IPS-NIHi7 (cell line): ENCODE measurements around the gene HMGCLL1.

Experiments used
- DNase-seq: peaks from one replicate; pipeline ENCODE4 v3.0.0; 2012; ENCODE audit warnings: mixed read lengths; ENCODE audit errors: extremely low spot score

The HMGCLL1 gene

DNA sequence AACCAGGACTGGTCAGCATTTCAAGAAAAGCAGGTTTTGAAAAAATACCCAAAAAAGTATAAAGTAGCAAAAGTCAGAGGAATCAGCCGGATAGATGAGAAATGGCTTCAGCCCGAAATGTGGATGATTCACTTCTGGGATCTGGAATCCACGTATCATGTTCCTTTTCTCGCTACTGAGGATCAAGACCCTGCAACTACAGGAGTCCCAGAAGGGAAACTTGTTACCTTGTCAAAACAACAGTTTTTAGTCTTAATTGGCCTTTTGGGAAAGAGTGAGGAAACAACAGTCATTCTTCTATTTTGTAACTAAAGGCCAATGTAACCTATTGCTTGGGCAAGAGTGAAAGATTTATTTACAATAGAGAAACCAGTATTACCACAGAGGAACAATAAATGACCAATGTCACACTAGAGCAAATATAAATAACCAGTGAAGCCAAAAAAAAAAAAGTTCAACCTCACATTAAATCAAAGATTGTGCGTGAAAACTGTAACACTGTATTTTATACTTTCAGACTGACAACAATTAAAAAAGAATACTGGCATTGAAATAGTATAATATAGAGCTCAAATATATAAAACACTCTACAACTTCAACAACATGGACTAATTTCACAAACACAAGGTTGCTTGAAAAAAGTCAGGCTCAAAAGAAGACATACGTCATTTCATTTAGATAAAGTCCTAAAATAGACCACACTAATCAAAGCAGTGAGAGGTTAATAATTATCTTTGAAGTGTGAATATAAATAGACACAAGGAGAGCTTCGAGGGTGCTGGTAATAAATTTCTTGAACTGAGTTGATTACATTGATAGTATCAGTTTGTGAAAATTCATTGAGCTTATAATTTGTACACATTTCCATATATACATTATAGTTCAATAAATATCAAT lies 135.5 kb downstream of the HMGCLL1 start:
- no peak for DNase-seq

GRCh38 chr6:55438203-55438602 lies 140.8 kb downstream of the HMGCLL1 start:
- no peak for DNase-seq

- DNase-seq = no peak
Measured at GRCh38 chr6:55437141-55437540, 141.9 kb downstream of the HMGCLL1 start.

- DNase-seq = no peak
Measured at GRCh38 chr6:55433446-55434130, 145.4 kb downstream of the HMGCLL1 start.

GRCh38 chr6:55423933-55424332 lies 155.1 kb downstream of the HMGCLL1 start:
- no peak for DNase-seq

DNA sequence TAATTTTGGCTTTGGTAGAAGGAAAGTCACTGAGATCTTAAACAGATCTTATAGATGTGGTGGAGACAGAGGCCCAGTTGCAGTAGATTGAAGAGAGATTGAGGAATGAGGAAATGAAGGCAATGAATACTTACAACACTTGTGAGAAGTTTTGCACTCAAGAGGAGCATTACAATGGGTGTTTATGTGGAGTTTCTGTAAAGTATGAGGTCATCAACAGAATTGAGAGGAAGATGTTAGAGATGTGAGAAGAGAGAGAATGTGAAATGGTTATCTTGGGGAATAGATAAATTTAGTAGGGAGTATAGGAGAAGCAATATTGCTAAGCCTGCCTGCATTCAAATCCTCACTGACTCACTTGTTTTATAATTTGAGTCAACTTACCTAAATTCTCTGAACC lies 168.3 kb downstream of the HMGCLL1 start:
- DNase-seq = no peak

GRCh38 chr6:55405474-55406235 lies 173.3 kb downstream of the HMGCLL1 start:
- no peak for DNase-seq

DNA sequence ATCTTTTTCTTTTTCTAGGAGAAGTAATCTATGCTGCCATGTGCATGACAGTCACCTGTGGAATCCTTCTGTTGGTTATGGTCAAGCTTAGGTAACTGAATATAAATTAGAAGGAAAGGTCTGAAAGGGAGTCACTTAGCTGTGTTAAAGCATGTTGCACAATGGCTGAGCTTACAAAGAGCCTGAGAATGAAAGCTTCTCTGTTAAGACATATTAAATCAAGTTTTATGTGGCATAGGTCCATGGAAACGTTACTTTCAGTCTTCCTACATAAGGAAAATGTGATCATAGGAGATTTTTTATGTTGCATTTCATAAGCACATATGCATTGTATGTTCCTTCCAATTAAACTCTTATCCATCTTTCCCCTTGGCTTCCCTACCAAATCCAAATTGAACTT lies 179.6 kb downstream of the HMGCLL1 start:
- no peak for DNase-seq

DNA sequence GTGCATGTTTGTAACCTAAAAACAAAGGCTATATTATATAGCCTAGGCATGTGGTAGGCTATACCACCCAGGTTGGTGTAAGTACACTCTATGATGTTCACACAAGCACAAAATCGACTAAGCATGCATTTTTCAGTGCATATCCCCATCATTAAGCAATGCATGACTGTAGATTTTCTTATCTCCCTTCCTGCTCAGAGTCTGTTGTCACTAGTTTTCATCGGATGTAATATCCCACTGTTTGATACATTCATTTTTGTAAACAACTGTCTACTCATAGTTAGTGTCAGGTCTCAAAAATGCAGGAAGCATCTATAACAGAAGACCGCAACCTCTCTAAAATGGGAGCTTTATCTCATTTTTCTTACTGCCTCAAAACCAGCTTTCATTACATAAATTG lies 181.0 kb downstream of the HMGCLL1 start:
- no peak for DNase-seq

GRCh38 chr6:55395871-55396270 lies 183.1 kb downstream of the HMGCLL1 start:
- no peak for DNase-seq

GRCh38 chr6:55388211-55388610 lies 190.8 kb downstream of the HMGCLL1 start:
- no peak for DNase-seq
